ENCODE data around the gene TMEM72.

Gene TMEM72

DNA sequence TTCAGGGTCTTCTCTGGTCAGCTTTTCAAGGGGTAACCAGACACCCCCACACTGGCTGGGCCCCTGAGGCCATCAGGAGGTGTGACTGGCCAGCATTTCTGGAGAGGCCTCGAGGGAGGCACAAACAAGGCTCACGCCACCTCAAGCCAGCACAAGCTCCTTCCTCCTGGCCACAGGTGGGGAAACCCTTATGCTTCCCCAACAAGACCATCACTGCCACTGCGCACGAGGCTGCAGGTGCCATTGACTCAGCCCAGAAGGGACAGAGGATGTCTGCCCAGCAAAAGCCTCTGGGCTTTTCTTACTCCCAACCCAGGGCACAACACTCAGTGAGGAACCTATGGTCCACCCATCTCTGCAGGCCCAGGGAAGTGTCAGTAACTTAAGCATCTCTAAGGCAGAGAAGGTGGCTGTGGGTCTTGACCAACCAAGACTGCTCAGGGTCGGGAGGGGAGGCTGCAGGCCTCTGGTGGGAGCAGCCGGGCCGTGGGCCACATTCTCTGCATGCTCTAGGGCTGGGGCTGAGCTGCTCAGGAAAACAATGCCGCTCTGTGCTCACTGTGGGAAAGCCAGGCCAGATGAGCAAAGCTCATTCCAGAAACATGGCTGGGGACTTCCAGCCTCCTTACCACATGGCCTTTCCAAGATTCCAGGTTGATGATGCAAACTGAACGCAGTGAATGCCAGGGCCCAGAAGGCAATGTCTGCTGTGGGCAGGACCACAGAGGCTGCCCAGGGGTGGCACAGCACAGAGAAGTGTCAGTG is 24.2 kb downstream of the TMEM72 start:
- no peak for DNase-seq

DNA sequence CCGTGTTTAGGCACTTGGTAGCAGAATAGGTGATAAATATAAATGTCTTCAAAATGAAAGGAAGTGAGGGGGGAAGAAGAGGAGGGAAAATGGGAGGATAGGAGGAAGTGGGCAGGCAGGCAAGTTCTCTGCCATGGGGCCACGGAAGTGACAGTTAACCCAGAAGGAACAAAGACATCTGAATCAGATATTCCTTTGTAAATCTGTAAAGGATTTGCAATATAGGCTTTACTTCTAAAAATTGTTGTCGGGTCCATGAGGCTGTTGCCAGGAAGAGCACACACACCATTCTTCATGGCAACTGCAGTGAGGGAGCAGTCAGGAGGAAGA is 24.8 kb downstream of the TMEM72 start:
- DNase-seq = no peak

DNA sequence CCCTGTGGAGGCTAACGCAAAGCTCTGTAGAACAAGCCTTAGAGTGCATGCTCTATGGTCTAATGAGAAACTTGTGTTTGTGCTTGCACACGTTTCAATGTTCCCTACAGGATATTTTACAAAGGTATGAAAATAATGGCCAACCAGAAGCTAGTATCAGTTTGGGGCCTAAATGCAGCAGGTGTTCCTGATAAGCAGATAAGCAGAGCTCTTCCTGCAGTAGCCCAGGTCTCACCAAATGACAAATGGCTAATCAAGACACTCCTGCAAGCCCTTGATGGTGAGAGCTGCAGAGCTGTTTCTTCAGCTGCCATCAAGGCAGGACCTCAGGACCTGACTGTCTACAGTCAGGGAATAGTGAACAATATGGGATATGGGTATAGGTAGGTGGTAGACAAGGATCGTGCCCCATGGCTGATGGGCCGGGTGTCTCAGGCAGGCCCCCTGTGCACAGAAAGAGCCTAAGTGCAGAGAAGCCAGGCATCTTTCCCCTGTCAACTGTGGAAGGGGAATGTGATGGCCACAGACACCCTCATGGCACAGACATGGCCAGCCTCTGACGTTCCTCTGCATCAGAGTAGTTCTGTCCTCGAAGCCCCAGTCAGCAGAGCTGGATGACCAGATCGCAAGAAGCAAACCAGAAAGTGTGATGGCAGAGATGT is 25.3 kb downstream of the TMEM72 start:
- no peak for DNase-seq

DNA sequence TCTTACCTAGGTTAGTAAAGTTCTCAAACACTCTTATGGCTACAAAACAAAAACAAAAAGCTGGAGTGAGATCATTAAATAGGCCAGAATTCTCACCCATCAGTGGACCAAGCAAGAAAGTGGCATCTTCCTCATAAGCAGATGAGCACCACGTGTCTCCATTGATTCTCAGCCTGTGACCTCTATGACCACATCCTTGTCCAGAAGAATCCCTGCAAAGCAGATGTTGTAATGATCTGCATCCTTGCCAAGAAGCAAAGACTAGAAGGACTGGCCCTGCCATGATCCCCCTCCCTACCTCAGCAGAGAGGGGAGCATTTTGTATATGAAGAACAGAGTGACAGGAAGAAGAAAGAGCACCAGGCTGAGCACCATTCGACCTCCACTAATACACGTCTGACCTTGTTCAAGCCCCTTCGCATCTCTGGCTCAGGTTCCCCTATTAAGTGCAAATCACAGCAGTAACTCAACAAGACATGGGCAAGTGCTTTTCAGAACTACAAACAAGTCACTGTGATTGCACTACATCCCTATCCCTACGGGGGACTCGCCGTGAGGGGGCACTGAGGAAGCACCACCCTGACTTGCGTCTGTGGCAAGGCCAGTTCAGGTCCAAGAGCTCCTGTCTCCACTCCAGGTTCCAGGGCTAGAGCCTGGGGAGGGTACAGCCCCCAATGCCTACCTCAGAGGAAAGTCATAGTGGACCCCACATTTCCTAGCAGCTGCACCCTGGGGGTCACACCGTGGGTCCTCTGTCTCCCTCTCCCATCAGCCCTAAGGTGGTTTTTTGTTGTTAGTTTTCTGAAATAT is 26.3 kb downstream of the TMEM72 start:
- DNase-seq = no peak

DNA sequence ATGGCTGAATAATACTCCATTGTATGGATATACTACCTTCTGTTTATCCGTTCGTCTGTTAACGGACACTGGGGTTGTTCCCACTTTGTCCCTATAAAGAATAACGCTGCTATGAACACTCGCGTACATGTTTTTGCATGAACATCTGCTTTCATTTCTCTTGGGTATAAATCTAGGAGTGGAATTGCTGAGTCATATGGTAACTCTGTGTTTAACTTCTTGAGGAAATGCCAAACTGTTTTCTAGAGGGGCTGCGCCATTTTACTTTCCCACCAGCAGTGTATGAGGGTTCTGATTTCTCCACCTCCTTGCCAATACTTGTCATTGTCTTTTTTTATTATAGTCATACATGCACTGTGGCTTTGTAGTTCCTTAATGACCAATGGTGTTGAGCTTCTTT is 27.8 kb downstream of the TMEM72 start:
- DNase-seq = no peak

DNA sequence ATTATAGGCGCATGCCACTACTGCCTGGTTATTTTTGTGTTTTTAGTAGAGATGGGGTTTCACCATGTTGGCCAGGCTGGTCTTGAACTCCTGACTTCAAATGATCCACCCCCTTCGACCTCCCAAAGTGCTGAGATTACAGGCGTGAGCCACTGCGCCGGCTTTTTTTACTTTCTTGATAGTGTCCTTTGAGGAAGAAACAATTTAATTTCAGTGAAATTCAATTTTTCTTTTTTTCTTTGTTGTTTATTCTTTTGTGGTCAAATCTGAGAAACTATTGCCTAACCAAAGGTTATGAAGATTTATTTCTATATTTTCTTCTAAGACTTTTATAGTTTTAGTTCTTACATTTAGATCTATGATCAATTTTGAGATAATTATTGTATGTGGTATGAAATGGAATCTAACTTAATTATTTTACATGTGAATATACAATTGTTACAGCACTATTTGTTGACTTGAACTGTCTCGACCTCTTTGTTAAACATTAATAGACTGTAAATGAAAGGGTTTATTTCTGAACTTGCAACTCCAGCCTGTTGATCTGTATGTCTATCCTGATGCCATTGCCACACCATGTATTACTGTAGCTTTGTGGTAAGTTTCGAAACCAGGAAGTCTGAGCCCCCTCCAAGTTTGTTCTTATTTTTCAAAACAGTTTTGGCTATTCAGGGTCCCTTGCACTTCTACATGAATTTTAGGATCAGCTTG is 28.7 kb downstream of the TMEM72 start:
- DNase-seq = no peak

DNA sequence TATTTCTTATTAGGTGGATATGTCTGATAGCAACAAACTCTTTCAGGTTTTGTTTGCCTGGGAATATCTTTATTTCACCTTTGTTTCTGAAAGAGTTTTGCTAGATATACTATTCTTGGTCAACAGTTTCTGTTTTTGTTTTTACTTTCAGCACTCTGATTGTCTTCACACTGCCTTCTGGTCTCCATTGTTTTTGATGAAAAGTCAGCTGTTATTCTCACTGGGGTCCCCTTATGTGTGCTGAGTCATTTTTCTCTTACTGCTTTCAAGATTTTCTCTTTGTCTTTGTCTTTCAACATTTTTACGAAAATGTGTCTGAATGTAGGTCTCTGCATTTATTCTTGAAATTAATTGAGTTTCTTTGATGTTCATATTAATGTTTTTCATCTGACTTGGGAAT is 33.2 kb downstream of the TMEM72 start:
- no peak for DNase-seq

DNA sequence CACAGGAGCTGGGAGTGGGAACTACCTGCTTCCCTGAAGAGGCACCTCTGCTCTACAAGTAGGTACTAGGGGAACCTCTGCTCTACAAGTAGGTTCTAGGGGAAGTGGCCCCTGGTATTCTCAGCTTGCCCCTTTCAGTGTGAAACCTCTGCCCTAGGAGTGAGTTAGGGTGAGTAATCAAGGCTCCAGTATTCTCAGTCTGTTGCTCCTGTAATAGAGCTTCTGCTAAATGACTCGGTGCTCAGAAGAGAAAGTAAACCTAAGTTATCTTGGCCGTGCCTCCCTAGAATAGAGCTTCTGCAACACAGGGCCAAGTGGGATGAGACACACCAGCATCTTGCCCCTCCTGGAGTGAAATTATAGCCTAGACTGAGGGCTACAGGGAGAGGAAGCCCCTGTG is 35.1 kb downstream of the TMEM72 start:
- DNase-seq = no peak

DNA sequence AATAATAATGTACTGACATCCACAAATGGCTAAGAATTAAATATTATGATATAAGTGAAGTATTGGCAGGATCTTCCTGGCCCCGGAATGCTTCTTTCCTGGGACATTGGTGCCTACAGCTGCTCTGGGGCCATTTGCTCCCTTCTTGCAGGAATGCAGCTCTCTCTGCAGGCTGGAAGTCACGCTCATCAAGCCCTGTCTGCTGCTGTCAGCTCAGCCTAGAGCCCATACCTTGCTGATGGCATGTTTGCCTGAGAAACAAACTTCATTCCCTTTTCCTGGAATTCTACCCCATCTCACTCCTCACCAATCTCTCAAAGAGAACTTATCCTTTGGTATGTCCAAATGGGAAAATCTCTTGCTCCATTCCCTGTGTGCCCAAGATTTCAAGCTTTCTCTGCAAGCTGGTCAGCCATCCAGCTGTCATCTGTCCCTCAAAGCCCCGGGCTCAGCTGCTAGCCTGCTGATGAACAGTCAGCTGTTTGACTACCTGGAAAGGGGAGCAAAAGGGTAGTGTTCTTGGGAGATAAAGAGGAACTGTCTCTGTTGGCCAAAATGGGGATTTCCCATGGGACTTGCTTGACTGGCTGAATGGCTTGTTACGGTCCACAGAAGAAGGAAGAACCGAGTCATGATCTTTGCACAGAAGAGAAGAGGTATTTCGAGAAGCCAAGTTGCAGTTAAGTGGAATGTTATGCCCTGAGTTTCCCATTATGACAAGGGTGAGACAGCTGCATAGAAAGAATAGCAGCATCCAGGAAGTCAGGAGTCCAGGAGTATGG is 36.4 kb downstream of the TMEM72 start:
- no peak for DNase-seq

DNA sequence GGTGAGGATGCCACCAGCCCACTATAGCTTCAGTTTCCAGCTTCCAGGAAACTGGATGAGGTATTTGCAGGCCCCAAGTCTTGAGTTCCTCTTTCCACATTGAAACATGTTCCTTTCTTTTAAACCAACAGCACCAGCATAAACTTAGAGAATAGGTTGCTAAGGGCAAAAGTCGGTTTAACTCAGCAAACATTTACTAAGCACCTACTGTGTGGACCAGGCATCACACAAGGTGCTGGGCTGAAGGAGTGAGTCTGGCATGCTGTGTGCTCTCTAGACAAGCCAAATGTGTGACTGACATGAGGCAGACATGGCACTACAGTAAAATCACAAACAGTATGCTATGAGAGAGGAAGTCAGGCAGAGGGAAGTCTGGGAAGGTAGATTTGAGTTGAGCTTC is 37.5 kb downstream of the TMEM72 start:
- DNase-seq = no peak

DNA sequence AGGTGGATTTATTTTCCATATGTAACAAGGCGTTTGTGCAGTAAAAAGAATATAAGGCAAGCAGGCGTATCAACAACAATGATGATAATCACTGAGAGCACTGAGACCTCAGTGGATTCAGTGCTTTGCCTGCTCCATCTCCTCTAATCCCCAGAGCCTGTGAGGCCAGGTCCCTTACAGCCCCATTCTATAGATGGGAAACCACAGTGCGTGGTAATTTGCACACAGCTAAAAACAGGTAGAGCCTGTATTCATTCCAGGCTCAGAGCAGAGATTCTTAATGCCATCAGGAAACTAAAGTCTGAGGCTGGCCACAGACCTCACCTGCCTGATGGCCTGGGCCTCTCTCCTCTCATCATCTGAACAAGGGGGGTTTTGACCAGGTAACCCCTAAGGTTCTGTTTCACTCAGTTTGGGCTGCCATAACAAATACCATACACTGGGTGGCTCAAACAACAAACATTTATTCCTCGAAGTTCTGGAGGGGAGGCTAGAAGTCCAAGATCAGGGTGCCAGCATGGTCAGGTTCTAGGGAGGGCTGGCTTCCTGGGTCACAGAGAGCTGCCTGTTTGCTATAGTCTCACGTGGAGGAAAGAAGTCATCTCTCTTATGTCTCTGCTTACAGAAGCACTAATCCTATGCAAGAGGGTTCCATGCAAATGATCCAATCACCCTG is 38.1 kb downstream of the TMEM72 start:
- no peak for DNase-seq

DNA sequence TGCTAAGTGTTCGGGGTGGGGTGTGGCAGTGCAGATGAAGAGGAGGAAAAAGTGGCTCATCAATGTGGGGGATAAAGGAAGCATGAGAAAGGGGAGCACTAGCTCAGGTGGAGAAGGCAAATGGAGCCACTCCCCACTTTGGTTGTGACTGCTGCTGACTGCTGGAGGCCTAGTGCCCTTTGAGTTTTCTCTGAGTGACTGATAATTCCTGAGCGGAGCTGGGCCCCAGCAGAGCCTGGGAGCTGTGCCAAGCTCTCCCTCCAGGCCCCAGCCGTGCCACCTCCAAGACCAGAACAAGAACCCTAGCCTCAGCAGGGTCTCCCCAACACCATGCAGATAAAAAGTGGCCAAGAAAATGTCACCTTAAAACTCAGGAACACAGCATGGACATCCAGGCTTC is 38.8 kb downstream of the TMEM72 start:
- no peak for DNase-seq

DNA sequence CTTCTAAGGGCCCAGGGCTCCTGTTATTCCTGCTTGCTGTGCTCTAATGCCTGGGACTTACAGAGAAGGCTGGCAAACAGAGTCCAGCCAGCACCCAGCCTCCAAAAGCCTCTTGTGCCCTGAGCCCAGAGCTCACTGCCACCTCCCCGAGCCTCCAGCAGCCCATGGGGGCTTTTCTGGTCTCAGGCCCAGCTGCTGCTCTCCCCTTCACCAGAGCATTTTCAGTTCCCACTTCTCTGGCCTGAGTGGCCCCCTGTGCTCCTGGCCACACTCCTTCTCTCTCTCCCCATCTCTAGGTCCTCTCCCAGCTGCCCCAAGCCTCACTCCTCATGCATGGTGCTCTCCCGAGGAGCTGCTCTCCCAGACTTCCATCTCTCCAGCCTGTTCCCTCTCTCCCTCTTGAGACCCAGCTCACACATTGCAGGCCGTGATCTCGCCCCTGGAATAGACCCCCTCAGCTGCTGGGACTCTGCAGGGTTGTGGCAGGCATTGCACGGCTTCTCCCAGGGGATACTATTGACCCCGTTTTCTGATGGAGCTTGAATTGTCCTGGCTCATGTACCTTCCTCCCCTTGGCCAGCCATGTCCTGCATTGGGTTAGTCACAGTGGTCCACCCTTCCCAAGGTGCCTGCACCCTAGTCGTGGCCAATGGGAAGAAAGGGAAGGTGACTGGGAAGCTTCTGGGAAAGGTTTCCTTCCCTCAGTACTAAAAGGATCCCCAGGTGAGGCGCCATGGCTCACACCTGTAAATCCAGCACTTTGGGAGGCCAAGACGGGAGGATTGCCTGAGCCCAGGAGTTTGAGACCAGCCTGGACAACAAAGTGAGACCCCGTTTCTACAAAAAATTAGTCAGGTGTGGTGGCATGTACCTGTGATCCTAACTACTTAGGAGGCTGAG is 39.4 kb downstream of the TMEM72 start:
- no peak for DNase-seq

DNA sequence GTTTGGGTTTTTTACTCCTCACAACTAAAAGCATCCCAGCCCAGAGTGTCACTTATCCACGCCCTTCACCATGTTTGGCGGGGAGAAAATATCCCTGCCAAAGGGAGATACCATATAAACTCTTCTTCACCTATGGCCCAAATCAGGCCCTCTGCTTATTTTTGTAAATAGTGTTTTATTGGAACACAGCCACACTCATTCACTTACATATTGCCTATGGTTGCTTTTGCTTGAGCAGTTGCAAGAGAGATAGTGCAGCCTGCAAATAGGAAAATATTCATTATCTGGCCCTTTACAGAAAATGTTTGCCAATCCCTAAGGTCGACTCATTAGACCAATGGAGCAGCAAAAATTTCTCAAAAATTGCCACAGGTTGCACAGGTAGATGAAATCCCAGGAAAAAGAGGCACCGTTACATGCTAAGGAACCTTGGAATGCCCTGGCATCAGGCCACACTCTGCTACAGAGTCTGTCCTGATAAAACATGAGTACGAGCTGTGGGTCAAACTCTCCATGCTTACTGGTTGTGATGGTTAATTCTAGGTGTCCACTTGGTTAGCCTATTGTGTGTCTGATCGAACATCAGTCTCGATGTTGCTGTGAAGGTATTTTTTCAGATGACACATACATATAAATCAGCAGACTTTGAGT is 40.6 kb downstream of the TMEM72 start:
- no peak for DNase-seq

DNA sequence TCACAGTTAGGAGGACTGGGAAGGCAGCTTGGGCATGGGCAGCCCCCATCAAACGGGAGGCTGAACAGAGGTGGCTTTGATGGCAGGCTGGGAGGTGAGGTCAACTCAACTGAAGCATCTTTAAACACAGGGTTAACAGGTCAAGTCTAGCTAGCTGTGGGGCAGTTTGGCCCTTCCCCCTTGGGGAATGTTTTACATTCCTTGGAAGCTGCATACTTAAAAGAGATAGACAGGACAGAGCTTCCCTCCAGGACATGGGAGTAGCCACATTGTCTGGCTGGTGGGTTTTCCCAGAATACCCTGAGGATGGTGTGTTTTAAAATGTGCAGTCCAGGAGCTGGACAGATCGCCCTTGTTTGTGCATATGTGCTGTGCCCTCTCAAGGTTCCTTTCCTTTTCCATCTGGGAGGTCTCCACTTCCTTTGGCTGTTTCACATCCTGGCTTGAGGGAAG is 41.7 kb downstream of the TMEM72 start:
- DNase-seq = no peak

DNA sequence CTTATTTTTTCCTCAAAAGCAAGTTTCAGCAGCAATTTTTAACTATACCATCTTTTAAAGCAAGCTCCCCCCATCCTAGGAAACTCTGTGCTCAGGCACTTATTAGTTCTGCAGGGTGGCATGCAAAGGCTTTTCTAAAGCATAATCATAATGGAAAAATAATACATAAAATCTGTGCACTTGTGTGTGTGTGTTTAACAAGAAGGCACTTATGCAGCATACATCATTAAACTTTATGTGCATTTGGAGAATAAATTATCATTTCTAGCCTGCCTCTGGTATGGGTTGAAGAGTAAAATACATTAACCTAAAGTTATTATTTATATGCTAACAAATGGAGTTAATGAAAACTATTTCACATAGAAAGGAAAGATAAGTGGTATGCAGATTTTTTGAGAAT is 42.9 kb downstream of the TMEM72 start:
- no peak for DNase-seq

DNA sequence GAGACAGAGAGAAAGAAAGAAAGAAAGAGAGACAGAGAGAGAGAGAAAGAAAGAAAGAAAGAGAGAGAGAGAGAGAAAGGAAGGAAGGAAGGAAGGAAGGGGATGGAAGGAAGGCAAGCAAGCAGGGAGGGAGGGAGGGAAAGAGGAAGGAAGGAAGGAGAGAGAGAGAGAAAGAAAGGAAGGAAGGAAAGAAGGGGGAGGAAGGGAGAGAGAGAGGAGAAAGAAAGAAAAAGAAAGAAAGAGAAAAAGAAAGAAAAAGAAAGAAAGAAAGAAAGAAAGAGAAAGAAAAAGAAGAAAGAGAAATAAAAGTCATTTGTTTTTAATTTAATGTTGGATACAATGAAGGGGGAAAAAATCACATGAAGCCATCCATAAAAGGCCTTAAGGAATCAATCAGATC is 43.8 kb downstream of the TMEM72 start:
- no peak for DNase-seq

DNA sequence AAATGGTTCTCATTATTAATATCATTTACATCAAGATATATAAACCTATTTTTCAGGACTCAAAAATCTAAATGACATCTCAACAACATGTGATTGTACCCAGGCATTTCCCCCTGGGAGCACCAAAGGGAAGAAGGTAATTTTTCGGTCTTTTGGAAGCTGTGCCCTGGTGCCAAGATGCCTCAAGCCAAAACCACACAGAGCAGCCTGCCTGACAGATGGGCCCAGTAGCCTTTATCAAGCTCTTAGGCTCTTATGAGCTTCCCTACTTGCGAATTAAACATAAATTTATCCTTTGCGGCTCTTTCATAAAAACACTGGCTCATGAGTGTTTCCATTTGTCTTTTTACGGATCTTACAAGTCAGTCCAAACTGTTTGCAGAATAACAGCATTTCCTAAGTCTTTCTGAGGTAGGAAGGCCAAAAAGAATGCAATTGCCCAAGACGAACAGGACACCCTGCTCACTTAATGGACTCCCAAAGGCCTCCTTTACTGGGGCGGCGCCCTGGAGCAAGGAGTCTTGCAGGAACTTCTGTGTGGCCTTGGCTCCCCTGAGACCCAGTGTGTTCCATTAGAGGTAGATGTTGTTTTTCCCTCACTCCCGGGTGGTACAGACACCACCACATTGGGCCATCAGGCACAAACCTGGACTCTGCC is 44.4 kb downstream of the TMEM72 start:
- peak in 1 of 2 experiments; percentile 49 for DNase-seq

DNA sequence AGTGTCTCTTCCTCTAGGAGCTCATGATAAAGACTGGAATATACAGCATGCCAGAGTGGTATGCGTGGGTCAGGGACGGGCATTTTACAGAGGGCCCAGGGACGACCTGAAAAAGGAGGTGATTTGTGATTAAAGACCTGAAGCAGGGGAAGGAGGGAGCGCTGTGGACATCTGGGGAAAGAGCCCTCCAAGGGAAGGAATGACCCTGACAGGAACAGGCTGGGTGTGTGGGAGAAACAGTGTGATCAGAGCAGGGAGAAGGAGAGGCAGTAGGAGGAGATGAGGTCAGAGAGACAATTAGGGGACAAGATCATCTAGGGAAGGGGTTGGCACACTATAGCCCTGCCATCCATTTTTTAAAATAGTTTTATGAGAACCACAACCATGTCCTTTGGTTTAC is 45.1 kb downstream of the TMEM72 start:
- no peak for DNase-seq
